MCF 10A (cell line): Measurements from ENCODE around the gene CCDC13. TPM values are rescaled to one million over a fixed set of nuclear protein-coding genes. Genes with fewer than 3 reads are reported as not detected.

Source experiments
- BruUV-seq: library from RNA; stranded (reverse); fragments of 400-500 nt; replicated peaks from 2 replicates; lab custom pipeline; 2021; lab: Mats Ljungman, UMichigan
- CTCF ChIA-PET: fragments of 300-600 bp; sonication (Branson Sonifier 250); formaldehyde crosslinking; extraction: SDS; loops from one replicate; lab custom pipeline; 2021; ENCODE audit warnings: antibody characterized with exemption, inconsistent platforms; lab: Yijun Ruan, JAX
- POLR2A ChIA-PET: fragments of 300-600, 350-650 bp; sonication (Branson Sonifier 250); formaldehyde crosslinking; extraction: SDS; loops from one replicate; lab custom pipeline; 2020; ENCODE audit warnings: antibody characterized with exemption, inconsistent platforms; lab: Yijun Ruan, JAX
- DNase-seq: peaks from one replicate; pipeline ENCODE4 v3.0.0-alpha.2; 2018; ENCODE audit not compliant: unreplicated experiment
- H3K27ac Mint-ChIP-seq: one replicate; pipeline ENCODE4 v1.8.0; 2022; ENCODE audit warnings: mild to moderate bottlenecking, low read depth, mixed read lengths; ENCODE audit not compliant: unreplicated experiment
- H3K27me3 Mint-ChIP-seq: one replicate; pipeline ENCODE4 v1.8.0; 2022; ENCODE audit warnings: mixed read lengths; ENCODE audit not compliant: insufficient read depth, unreplicated experiment
- H3K36me3 Mint-ChIP-seq: one replicate; pipeline ENCODE4 v1.8.0; 2022; ENCODE audit warnings: mild to moderate bottlenecking, moderate library complexity, mixed read lengths; ENCODE audit not compliant: insufficient read depth, unreplicated experiment
- H3K4me1 Mint-ChIP-seq: one replicate; pipeline ENCODE4 v1.8.0; 2022; ENCODE audit warnings: mixed read lengths; ENCODE audit not compliant: insufficient read depth, unreplicated experiment
- H3K4me3 Mint-ChIP-seq: one replicate; pipeline ENCODE4 v1.8.0; 2022; ENCODE audit warnings: mild to moderate bottlenecking, moderate library complexity, mixed read lengths; ENCODE audit not compliant: unreplicated experiment
- H3K9me3 Mint-ChIP-seq: one replicate; pipeline ENCODE4 v1.8.0; 2022; ENCODE audit warnings: mixed read lengths; ENCODE audit not compliant: unreplicated experiment
- intact Hi-C: fragments of 100-400 bp; cut with micrococcal nuclease; formaldehyde crosslinking; loops from 2 replicates; pipeline ENCODE4 v1.14.1; 2022
- total RNA-seq: library from RNA; stranded (reverse); gene quantifications from 2 replicates; pipeline ENCODE4 v1.2.3, GENCODE V29; 2022
- TF ChIP-seq, protein P1 (sequence below): fragments of 200-600 bp; IDR thresholded peaks from one replicate; pipeline ENCODE4 v1.8.0; 2022; ENCODE audit warnings: antibody characterized with exemption, mild to moderate bottlenecking; ENCODE audit not compliant: unreplicated experiment

Gene CCDC13
- total RNA-seq, 1 experiment from 2014 or later = 1.1 TPM

DNA sequence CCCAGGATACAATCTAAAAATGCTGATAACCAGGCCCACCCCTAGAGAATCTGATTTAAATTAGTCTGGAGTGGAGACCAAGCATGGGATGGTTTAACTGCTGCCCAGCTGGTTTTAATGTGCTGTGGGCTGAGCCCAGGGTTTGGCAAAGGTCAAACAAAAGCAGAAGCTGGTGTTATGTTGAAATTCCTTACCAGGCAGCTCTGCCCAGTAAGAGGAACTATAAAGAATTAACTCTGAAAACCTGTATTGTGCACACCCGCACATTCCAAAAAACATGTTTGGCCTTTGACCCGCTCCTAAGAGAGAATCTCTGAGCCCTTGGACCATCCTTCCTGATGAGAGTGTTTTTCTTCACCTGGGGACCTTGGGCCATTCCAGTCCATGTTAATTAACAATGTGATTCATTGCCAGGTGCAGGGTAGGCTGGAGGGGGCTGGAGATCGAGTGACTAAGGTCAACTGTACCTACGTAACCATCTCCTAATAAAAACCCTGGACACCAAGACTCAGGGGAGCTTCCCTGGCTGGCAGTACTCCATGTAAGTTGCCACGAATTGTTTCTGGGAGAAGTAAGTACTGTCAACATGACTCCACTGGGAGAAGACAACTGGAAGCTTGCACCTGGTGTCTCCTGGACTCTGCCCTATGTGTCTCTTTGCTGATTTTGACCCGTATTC is 10.9 kb downstream of the CCDC13 start:
- H3K27ac Mint-ChIP-seq = peak overlapping the region; percentile 87
- POLR2A ChIA-PET = interaction anchor here (0.7 kb wide), 1 partner anchor 161 kb away, joined by 3 read pairs; no protein-coding TSS in a partner anchor
- BruUV-seq = no TSS peak
- TF ChIP-seq, protein P1, sequence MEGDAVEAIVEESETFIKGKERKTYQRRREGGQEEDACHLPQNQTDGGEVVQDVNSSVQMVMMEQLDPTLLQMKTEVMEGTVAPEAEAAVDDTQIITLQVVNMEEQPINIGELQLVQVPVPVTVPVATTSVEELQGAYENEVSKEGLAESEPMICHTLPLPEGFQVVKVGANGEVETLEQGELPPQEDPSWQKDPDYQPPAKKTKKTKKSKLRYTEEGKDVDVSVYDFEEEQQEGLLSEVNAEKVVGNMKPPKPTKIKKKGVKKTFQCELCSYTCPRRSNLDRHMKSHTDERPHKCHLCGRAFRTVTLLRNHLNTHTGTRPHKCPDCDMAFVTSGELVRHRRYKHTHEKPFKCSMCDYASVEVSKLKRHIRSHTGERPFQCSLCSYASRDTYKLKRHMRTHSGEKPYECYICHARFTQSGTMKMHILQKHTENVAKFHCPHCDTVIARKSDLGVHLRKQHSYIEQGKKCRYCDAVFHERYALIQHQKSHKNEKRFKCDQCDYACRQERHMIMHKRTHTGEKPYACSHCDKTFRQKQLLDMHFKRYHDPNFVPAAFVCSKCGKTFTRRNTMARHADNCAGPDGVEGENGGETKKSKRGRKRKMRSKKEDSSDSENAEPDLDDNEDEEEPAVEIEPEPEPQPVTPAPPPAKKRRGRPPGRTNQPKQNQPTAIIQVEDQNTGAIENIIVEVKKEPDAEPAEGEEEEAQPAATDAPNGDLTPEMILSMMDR = no peak
- H3K4me1 Mint-ChIP-seq = peaks cover 13% of the 10 kb centered on the region
- H3K27me3 Mint-ChIP-seq = no peaks in the 10 kb centered on the region
- H3K36me3 Mint-ChIP-seq = peaks cover 5% of the 10 kb centered on the region
- no peaks in the 10 kb centered on the region for H3K9me3 Mint-ChIP-seq
- intact Hi-C loops = no loop called here
- no peak overlapping the region for H3K4me3 Mint-ChIP-seq
- no peak for DNase-seq
- CTCF ChIA-PET = interaction anchor here (0.6 to 3.0 kb wide), 6 partner anchors 12 to 160 kb away, joined by 3 to 11 read pairs (median 4); no protein-coding TSS in a partner anchor

DNA sequence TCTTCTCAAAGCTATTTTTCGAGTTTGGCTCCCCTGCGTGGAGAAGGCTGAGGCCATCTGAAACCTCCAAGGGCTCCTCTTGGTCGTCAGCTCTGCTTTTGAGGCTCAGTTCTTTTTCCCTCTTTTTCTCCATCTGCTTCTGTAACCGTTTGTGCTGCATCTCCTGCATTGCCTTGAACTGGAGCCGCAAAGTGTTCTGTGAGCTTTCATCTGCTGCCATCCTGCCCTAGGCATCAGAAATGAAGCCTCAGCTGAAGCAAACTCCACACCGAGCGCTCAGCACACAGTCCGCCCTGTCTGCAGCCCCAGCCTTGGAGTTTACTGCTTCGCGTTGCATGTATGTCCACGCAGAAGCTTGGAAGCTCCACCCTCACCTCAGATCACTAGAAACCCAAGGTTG is 14.9 kb downstream of the CCDC13 start:
- BruUV-seq = no TSS peak

DNA sequence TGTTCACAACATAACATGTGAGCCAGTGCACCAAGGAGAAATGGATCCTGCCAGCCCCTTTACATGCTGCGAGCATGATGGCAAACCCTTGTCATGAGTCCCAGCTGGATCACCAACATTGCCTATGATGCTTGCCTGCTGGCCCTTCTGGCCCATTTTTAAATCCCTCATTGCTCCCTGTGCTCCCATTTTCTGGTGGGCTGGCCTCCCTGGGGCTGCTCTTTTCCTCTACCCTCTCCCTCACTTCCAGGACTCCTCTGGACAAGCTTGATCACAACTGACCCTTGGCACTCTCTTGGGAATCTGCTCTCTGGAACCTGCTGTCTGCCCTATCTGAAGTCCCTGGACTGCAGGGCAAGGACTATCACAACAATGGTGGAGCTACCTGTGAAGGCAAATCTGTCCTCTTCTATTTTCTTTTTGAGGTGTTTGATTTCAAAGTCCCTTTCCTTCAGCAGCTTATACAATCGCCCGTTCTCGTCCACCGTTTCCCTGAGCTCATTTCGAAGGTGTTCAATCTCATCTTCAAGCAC is 16.3 kb downstream of the CCDC13 start:
- Mint-ChIP-seq H3K4me1 (peaks cover 11% of the 10 kb centered on the region), H3K27ac (no peak overlapping the region), H3K4me3 (no peak overlapping the region), H3K27me3 (no peaks in the 10 kb centered on the region), H3K9me3 (no peaks in the 10 kb centered on the region), H3K36me3 (peaks cover 5% of the 10 kb centered on the region)
- BruUV-seq = no TSS peak
- ChIA-PET POLR2A (interaction anchor here (0.8 to 2.0 kb wide), 4 partner anchors 23 to 156 kb away, joined by 3 to 5 read pairs (median 3); partner anchors contain the start of gene NKTR), CTCF (interaction anchor here (0.6 to 3.1 kb wide), 10 partner anchors 9 to 185 kb away, joined by 3 to 9 read pairs (median 4); no protein-coding TSS in a partner anchor)
- DNase-seq = no peak
- intact Hi-C loops = no loop called here
- TF ChIP-seq, protein P1 = no peak

More for the DNA sequence above, 14.9 kb downstream of the CCDC13 start:
- ChIA-PET CTCF (interaction anchor here (0.5 to 3.1 kb wide), 6 partner anchors 9 to 159 kb away, joined by 3 to 8 read pairs (median 4); no protein-coding TSS in a partner anchor), POLR2A (interaction anchor here (0.7 to 2.0 kb wide), 4 partner anchors 12 to 158 kb away, joined by 3 to 11 read pairs (median 4); partner anchors contain the start of gene NKTR)
- Mint-ChIP-seq H3K4me3 (no peak overlapping the region), H3K36me3 (peaks cover 5% of the 10 kb centered on the region), H3K9me3 (no peaks in the 10 kb centered on the region), H3K27me3 (no peaks in the 10 kb centered on the region), H3K27ac (no peak overlapping the region), H3K4me1 (peaks cover 13% of the 10 kb centered on the region)
- no peak for DNase-seq
- TF ChIP-seq, protein P1 = no peak
- intact Hi-C loops = no loop called here
